Measurements from ENCODE around the gene PNMA1. TPM values are rescaled to one million over a fixed set of nuclear protein-coding genes. Genes with fewer than 3 reads are reported as not detected.
A peak's percentile ranks its signal among the peaks of the same experiment; 100 is the strongest.

Gene PNMA1
- total RNA-seq, 6 experiments from 2014 or later = 1.7 to 7.6 (median 3.7) TPM

DNA sequence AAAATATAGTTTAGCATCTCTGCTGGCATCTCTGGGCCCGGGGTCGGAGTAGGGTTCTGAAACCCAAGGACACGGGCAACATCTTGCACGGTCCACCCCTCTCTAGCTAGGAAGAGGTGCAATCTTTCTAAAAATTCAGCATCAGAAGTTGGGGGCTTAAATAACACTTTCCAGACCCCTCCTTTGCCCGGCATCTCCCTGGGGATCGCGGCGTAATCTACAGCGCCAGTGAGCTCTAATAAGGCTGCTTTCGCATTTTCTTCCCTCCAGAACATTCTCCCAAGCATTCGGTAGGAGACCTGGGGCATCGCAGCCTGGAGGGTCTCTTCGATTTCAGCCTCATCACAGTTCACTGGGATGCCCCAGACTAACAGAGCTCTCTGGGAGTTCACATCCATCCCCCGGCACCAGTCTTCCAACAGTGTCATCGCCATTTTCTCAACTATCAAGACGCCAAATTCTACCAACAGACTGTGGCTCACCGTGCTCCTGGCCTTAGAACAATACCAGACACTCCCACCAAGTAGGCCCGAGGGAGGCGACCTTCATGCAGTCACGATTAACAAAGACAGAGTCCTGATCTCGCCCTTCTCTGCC, 880 bp downstream of the PNMA1 start:
- H3K4me3 ChIP-seq = peak overlapping the region; percentile 65 to 80 (median 78)
- no peak for TF ChIP-seq POLR2A (IDR thresholded peaks at IDR 0.05)
- TF ChIP-seq, protein P1, sequence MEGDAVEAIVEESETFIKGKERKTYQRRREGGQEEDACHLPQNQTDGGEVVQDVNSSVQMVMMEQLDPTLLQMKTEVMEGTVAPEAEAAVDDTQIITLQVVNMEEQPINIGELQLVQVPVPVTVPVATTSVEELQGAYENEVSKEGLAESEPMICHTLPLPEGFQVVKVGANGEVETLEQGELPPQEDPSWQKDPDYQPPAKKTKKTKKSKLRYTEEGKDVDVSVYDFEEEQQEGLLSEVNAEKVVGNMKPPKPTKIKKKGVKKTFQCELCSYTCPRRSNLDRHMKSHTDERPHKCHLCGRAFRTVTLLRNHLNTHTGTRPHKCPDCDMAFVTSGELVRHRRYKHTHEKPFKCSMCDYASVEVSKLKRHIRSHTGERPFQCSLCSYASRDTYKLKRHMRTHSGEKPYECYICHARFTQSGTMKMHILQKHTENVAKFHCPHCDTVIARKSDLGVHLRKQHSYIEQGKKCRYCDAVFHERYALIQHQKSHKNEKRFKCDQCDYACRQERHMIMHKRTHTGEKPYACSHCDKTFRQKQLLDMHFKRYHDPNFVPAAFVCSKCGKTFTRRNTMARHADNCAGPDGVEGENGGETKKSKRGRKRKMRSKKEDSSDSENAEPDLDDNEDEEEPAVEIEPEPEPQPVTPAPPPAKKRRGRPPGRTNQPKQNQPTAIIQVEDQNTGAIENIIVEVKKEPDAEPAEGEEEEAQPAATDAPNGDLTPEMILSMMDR (IDR thresholded peaks at IDR 0.05) = no peak
- H3K27ac ChIP-seq = peak overlapping the region; percentile 30 to 76 (median 72)
- H3K27me3 ChIP-seq = no peaks in the 10 kb centered on the region
- DNase-seq (no peak), ATAC-seq (no peak)
- H3K4me1 ChIP-seq = peaks cover 0 to 7% (median 0%) of the 10 kb centered on the region in 4 donors
- intact Hi-C loops (cut with DNase I) = loop anchor here in 1 of 2 donors (10.0 kb wide), 1 partner anchor 79 kb away; no protein-coding TSS in a partner anchor
- H3K9me3 ChIP-seq = no peaks in the 10 kb centered on the region
- H3K36me3 ChIP-seq = peaks cover 0 to 12% (median 8%) of the 10 kb centered on the region in 4 donors
- 16% methylated on average over 13 of the region's 21 CpGs for WGBS (ENCODE audit: insufficient coverage, low coverage, low lambda C conversion rate, missing lambda C conversion rate)

GRCh38 chr14:73712540-73713180, 1.5 kb downstream of the PNMA1 start:
- ATAC-seq (peak in 2 of 4 donors; percentile 4 to 8), DNase-seq (no peak)
- TF ChIP-seq, protein P1 (IDR thresholded peaks at IDR 0.05) = no peak
- intact Hi-C loops (cut with DNase I) = loop anchor here in 1 of 2 donors (10.0 kb wide), 1 partner anchor 78 kb away; no protein-coding TSS in a partner anchor
- H3K27me3 ChIP-seq = no peaks in the 10 kb centered on the region
- H3K4me3 ChIP-seq = peak overlapping the region; percentile 65 to 80 (median 78)
- H3K36me3 ChIP-seq = peaks cover 0 to 8% (median 4%) of the 10 kb centered on the region in 4 donors
- H3K4me1 ChIP-seq = peaks cover 0 to 7% (median 0%) of the 10 kb centered on the region in 4 donors
- 40% methylated on average over 2 of the region's 20 CpGs for WGBS (ENCODE audit: insufficient coverage, low coverage, low lambda C conversion rate, missing lambda C conversion rate)
- peak overlapping the region in 2 of 3 donors; percentile 18 to 76 for H3K27ac ChIP-seq
- no peaks in the 10 kb centered on the region for H3K9me3 ChIP-seq

DNA sequence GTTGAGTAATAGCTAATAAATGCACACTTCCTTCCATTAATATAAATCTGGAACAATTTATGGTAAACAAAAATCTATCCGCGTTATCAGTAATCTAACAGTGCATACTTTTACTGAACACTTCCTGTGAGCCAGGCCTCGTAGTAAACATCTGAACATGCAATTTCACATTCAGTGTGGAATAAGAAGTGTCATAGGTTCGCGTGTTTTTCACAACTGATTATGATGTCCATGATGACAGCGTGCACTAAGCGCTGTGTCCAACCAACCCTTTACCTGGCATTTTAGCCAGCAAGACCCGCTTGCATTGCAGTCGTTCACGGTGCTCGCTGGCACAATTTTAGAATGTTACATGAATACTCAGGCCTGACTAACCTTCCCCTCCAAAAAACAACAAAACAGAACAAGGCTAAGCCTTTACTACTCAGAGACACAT, 2.1 kb downstream of the PNMA1 start:
- Histone ChIP-seq H3K36me3 (peaks cover 0 to 4% (median 3%) of the 10 kb centered on the region in 4 donors), H3K27ac (peak overlapping the region in 1 of 3 donors; percentile 18), H3K4me1 (peaks cover 0 to 7% (median 0%) of the 10 kb centered on the region in 4 donors), H3K9me3 (no peaks in the 10 kb centered on the region), H3K27me3 (no peaks in the 10 kb centered on the region), H3K4me3 (peak overlapping the region; percentile 65 to 80 (median 78))
- intact Hi-C loops (cut with DNase I) = loop anchor here in 1 of 2 donors (10.0 kb wide), 1 partner anchor 77 kb away; no protein-coding TSS in a partner anchor
- ATAC-seq = no peak
- WGBS (ENCODE audit: insufficient coverage, low coverage, low lambda C conversion rate, missing lambda C conversion rate) = 41% methylated on average over 11 of the region's 11 CpGs
- DNase-seq = no peak
- no peak for TF ChIP-seq POLR2A (IDR thresholded peaks at IDR 0.05)
- TF ChIP-seq, protein P1 (IDR thresholded peaks at IDR 0.05) = no peak

GRCh38 chr14:73710737-73711136, 3.4 kb downstream of the PNMA1 start:
- Histone ChIP-seq H3K4me3 (no peak overlapping the region), H3K27me3 (no peaks in the 10 kb centered on the region), H3K27ac (no peak overlapping the region), H3K9me3 (no peaks in the 10 kb centered on the region), H3K36me3 (no peaks in the 10 kb centered on the region), H3K4me1 (peaks cover 0 to 7% (median 0%) of the 10 kb centered on the region in 4 donors)
- intact Hi-C loops (cut with DNase I) = loop anchor here in 1 of 2 donors (10.0 kb wide), 1 partner anchor 76 kb away; no protein-coding TSS in a partner anchor
- WGBS (ENCODE audit: insufficient coverage, low coverage, low lambda C conversion rate, missing lambda C conversion rate) = 100% methylated on average over 2 of the region's 5 CpGs
- TF ChIP-seq, protein P1 (IDR thresholded peaks at IDR 0.05) = no peak
- TF ChIP-seq POLR2A (IDR thresholded peaks at IDR 0.05) = no peak
- ATAC-seq (no peak), DNase-seq (no peak)

Measured in right lobe of liver (tissue), 6 donors.